HG02678 (cell line): Measurements from ENCODE around the gene ZNF213.

Experiments
- ATAC-seq: cut with Tn5 transposase; IDR thresholded peaks from one replicate; pipeline ENCODE4 v1.9.1; 2021; ENCODE audit warnings: mild to moderate bottlenecking, moderate library complexity; ENCODE audit not compliant: unreplicated experiment

ZNF213 gene

DNA sequence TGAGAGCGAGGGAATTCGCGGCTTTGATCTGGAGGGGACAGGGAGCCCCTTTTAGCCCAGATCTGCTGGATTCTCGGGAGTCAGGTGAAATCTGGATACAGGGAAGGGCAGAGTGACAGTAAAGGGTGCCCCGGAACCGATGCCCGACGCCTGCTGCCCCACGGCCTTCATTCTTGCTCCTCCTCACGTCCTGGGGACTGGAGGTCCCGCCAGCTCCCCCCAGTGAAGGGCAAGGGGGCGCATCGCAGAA lies 53.8 kb downstream of the ZNF213 start:
- no peak for ATAC-seq

DNA sequence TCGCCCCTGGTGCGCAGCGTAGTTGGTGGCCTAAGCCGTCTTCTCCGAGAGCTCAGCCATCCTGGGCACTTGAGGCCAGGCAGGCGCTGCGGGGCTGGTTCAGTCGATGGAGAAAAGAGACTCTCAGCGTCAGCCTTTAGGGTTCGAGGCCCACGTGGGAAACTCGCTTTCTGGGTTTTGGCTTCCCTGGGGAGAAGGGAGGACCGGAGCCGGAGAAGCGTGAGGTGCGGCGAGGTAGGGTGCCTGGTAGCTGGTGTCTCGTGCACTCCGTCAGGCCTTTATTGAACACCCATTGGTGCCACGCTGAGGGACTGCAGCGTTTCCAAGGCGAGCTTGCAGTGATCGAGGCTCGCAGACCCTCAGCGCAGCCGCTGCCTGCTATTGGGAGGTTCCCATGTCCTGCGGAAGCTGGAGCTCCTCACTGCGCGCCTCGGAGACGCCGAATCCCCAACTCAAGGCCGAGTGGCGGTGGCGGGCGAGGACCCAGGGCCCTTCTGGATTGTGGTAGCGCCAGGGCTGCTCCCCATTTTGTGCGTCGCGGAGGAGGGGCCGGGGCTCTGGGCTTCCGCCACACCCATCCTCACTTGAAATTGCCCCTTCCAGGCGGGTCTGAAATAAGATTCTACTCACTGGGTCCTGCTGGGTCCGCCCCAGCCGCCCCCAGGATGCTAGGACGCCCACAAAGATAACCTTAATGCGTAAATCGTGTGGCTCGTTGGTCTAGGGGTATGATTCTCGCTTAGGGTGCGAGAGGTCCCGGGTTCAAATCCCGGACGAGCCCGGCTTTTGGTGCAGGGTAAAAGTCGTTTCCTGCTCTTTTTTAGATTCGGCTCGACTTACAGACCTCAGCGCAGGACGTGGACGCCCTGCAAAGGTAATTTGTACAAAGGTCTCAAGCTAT lies 54.3 kb downstream of the ZNF213 start:
- ATAC-seq = no peak

DNA sequence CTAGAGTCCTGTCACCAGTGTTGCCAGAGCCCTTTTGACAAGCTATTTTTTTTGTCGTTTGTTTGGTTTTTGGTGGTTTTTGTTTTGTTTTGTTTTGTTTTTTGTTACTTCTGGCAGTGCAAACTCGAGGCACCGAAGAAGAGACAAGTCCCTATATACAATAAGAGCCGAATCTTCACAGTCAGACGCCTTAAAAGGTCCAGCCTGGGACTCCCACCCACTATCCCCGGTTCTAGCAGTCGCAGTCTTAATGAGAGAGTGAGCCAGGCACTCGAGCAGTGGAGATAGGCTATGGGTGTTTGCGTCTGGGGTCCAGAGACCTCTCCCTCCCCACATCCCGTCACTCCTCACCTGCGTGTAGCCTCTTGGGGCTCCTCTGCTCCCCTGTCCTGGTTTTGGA lies 55.0 kb downstream of the ZNF213 start:
- ATAC-seq = no peak

DNA sequence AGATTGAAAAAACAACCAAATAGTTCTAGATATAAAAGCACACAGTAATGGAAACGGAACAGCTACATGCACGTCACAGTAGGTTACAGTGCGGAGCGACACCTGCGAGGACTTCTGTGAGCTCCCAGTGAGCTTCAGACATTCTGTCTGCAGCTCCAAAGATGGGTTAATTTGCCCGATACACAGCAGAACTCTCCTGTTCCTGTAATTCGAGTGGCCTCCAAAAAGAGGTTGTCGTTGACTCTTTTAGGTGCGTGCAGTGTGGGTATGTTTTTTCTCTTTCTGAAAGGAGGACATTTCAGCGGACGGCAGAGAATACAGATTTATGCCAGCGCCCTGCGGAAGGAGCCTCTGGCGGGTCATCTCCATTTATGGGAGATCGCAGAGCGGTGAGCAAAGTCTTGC lies 56.1 kb downstream of the ZNF213 start:
- no peak for ATAC-seq
